ENCODE data around the gene NFE2L2.
"Not testable (repeated sequence)": the region's sequence is repeated elsewhere in the genome, so short reads cannot be mapped to it uniquely, and the experiment has no call there.

The NFE2L2 gene

GRCh38 chr2:177268187-177268871, 3.8 kb upstream of the NFE2L2 start:
- Mint-ChIP-seq H3K9me3 (no peaks in the 10 kb centered on the region), H3K4me3 (no peak overlapping the region), H3K27me3 (no peaks in the 10 kb centered on the region), H3K27ac (no peak overlapping the region), H3K4me1 (ENCODE audit: low read depth) (peaks cover 50% of the 10 kb centered on the region), H3K36me3 (ENCODE audit: low read depth) (peaks cover 4% of the 10 kb centered on the region)
- DNase-seq, result no peak

GRCh38 chr2:177266955-177267354, 2.4 kb upstream of the NFE2L2 start:
- H3K27me3 Mint-ChIP-seq, H3K27ac Mint-ChIP-seq, DNase-seq, H3K9me3 Mint-ChIP-seq, H3K4me3 Mint-ChIP-seq: not testable (repeated sequence)
- H3K36me3 Mint-ChIP-seq (ENCODE audit: low read depth), result peaks cover 18% of the 10 kb centered on the region
- peaks cover 45% of the 10 kb centered on the region for H3K4me1 Mint-ChIP-seq (ENCODE audit: low read depth)

- H3K9me3 Mint-ChIP-seq, result no peaks in the 10 kb centered on the region
- peak overlapping the region; percentile 99 for H3K27ac Mint-ChIP-seq
- H3K27me3 Mint-ChIP-seq, result no peaks in the 10 kb centered on the region
- no peak for DNase-seq
- H3K4me1 Mint-ChIP-seq (ENCODE audit: low read depth), result peaks cover 53% of the 10 kb centered on the region
- peaks cover 26% of the 10 kb centered on the region for H3K36me3 Mint-ChIP-seq (ENCODE audit: low read depth)
- peak overlapping the region; percentile 91 for H3K4me3 Mint-ChIP-seq
These were observed 1.6 kb upstream of the NFE2L2 start for GRCh38 chr2:177265824-177266817.

GRCh38 chr2:177264209-177264692, 276 bp downstream of the NFE2L2 start:
- H3K9me3 Mint-ChIP-seq, result no peaks in the 10 kb centered on the region
- peak overlapping the region; percentile 97 for H3K27ac Mint-ChIP-seq
- no peak for DNase-seq
- H3K27me3 Mint-ChIP-seq, result no peaks in the 10 kb centered on the region
- peaks cover 56% of the 10 kb centered on the region for H3K4me1 Mint-ChIP-seq (ENCODE audit: low read depth)
- H3K36me3 Mint-ChIP-seq (ENCODE audit: low read depth), result peaks cover 41% of the 10 kb centered on the region
- peak overlapping the region; percentile 91 for H3K4me3 Mint-ChIP-seq

- Mint-ChIP-seq H3K27ac (peak overlapping the region; percentile 97), H3K27me3 (no peaks in the 10 kb centered on the region), H3K36me3 (ENCODE audit: low read depth) (peaks cover 47% of the 10 kb centered on the region), H3K9me3 (no peaks in the 10 kb centered on the region), H3K4me3 (peak overlapping the region; percentile 91), H3K4me1 (ENCODE audit: low read depth) (peaks cover 61% of the 10 kb centered on the region)
- DNase-seq, result peak; percentile 97
These were observed 897 bp downstream of the NFE2L2 start for GRCh38 chr2:177263451-177264208.

- Mint-ChIP-seq H3K27ac (peak overlapping the region; percentile 97), H3K27me3 (no peaks in the 10 kb centered on the region), H3K4me1 (ENCODE audit: low read depth) (peaks cover 66% of the 10 kb centered on the region), H3K4me3 (peak overlapping the region; percentile 91), H3K9me3 (no peaks in the 10 kb centered on the region), H3K36me3 (ENCODE audit: low read depth) (peaks cover 53% of the 10 kb centered on the region)
- no peak for DNase-seq
These were observed 1.5 kb downstream of the NFE2L2 start for GRCh38 chr2:177262958-177263450.

- Mint-ChIP-seq H3K27ac (peak overlapping the region; percentile 97), H3K27me3 (no peaks in the 10 kb centered on the region), H3K9me3 (no peaks in the 10 kb centered on the region), H3K4me3 (peak overlapping the region; percentile 91), H3K4me1 (ENCODE audit: low read depth) (peaks cover 68% of the 10 kb centered on the region), H3K36me3 (ENCODE audit: low read depth) (peaks cover 62% of the 10 kb centered on the region)
- DNase-seq, result no peak
These were observed 2.4 kb downstream of the NFE2L2 start for GRCh38 chr2:177262092-177262491.

- H3K9me3 Mint-ChIP-seq, result no peaks in the 10 kb centered on the region
- H3K27me3 Mint-ChIP-seq, result no peaks in the 10 kb centered on the region
- peak overlapping the region; percentile 97 for H3K27ac Mint-ChIP-seq
- H3K36me3 Mint-ChIP-seq (ENCODE audit: low read depth), result peaks cover 69% of the 10 kb centered on the region
- DNase-seq, result no peak
- H3K4me1 Mint-ChIP-seq (ENCODE audit: low read depth), result peaks cover 70% of the 10 kb centered on the region
- peak overlapping the region; percentile 91 for H3K4me3 Mint-ChIP-seq
These were observed 3.1 kb downstream of the NFE2L2 start for GRCh38 chr2:177261116-177262060.

GRCh38 chr2:177260379-177260778, 4.1 kb downstream of the NFE2L2 start:
- H3K4me3 Mint-ChIP-seq, result peak overlapping the region; percentile 91
- H3K4me1 Mint-ChIP-seq (ENCODE audit: low read depth), result peaks cover 69% of the 10 kb centered on the region
- no peaks in the 10 kb centered on the region for H3K27me3 Mint-ChIP-seq
- no peaks in the 10 kb centered on the region for H3K9me3 Mint-ChIP-seq
- DNase-seq, result no peak
- H3K27ac Mint-ChIP-seq, result peak overlapping the region; percentile 82
- peaks cover 77% of the 10 kb centered on the region for H3K36me3 Mint-ChIP-seq (ENCODE audit: low read depth)

GRCh38 chr2:177258059-177258458, 6.5 kb downstream of the NFE2L2 start:
- peaks cover 93% of the 10 kb centered on the region for H3K36me3 Mint-ChIP-seq (ENCODE audit: low read depth)
- H3K27me3 Mint-ChIP-seq, result no peaks in the 10 kb centered on the region
- peak overlapping the region; percentile 84 for H3K27ac Mint-ChIP-seq
- no peaks in the 10 kb centered on the region for H3K9me3 Mint-ChIP-seq
- peaks cover 85% of the 10 kb centered on the region for H3K4me1 Mint-ChIP-seq (ENCODE audit: low read depth)
- peak overlapping the region; percentile 18 for H3K4me3 Mint-ChIP-seq
- no peak for DNase-seq

- no peak for DNase-seq
- Mint-ChIP-seq H3K4me3 (peak overlapping the region; percentile 43), H3K27ac (peak overlapping the region; percentile 84), H3K36me3 (ENCODE audit: low read depth) (peaks cover 93% of the 10 kb centered on the region), H3K27me3 (no peaks in the 10 kb centered on the region), H3K9me3 (no peaks in the 10 kb centered on the region), H3K4me1 (ENCODE audit: low read depth) (peaks cover 91% of the 10 kb centered on the region)
These were observed 7.1 kb downstream of the NFE2L2 start for GRCh38 chr2:177257471-177257870.

- Mint-ChIP-seq H3K36me3 (ENCODE audit: low read depth) (peaks cover 93% of the 10 kb centered on the region), H3K4me1 (ENCODE audit: low read depth) (peaks cover 91% of the 10 kb centered on the region), H3K4me3 (peak overlapping the region; percentile 12), H3K9me3 (no peaks in the 10 kb centered on the region), H3K27me3 (no peaks in the 10 kb centered on the region), H3K27ac (peak overlapping the region; percentile 84)
- DNase-seq, result no peak
These were observed 7.8 kb downstream of the NFE2L2 start for GRCh38 chr2:177256695-177257094.

GRCh38 chr2:177256026-177256425, 8.5 kb downstream of the NFE2L2 start:
- Mint-ChIP-seq H3K27me3 (no peaks in the 10 kb centered on the region), H3K4me1 (ENCODE audit: low read depth) (peaks cover 90% of the 10 kb centered on the region), H3K27ac (peak overlapping the region; percentile 84), H3K36me3 (ENCODE audit: low read depth) (peaks cover 93% of the 10 kb centered on the region), H3K9me3 (peaks cover 3% of the 10 kb centered on the region), H3K4me3 (peak overlapping the region; percentile 3)
- no peak for DNase-seq
